ENCODE results near the gene NHLRC4. TPM values are rescaled to one million over a fixed set of nuclear protein-coding genes. Genes with fewer than 3 reads are reported as not detected.
A peak's percentile ranks its signal among the peaks of the same experiment; 100 is the strongest.

Gene NHLRC4
- total and polyA plus RNA-seq, 2 of the 13 experiments (the other 11 are each of a cell fraction or from before 2014, with no cell fraction given): 0.40 to 0.59 TPM

- TF ChIP-seq ZBTB2 (CRISPR knock-in tag; IDR thresholded peaks at IDR 0.05; ENCODE audit: low read depth) (no peak), SYNCRIP (IDR thresholded peaks at IDR 0.05; ENCODE audit: insufficient read depth, low read depth, low read length) (no peak), ZNF674 (CRISPR knock-in tag; IDR thresholded peaks at IDR 0.05; ENCODE audit: low read depth) (no peak), CEBPG (CRISPR knock-in tag; IDR thresholded peaks at IDR 0.05) (peak; percentile 24; the same call in 1 of the 2 replicates), ZNF260 (CRISPR knock-in tag; IDR thresholded peaks at IDR 0.05; ENCODE audit: borderline replicate concordance, low read depth) (no peak), FIP1L1 (IDR thresholded peaks at IDR 0.05; ENCODE audit: borderline replicate concordance, insufficient read depth, low read depth, low read length) (peak; percentile 88; the same call in 1 of the 2 replicates), ZNF414 (CRISPR knock-in tag; IDR thresholded peaks at IDR 0.05) (no peak), MYPOP (CRISPR knock-in tag; IDR thresholded peaks at IDR 0.05) (no peak), TOPORS (CRISPR knock-in tag; IDR thresholded peaks at IDR 0.05) (no peak), ZNF749 (CRISPR knock-in tag; IDR thresholded peaks at IDR 0.05; ENCODE audit: borderline replicate concordance) (no peak), KLF11 (CRISPR knock-in tag; IDR thresholded peaks at IDR 0.05) (no peak), TAF1 (CRISPR knock-in tag; IDR thresholded peaks at IDR 0.05) (peak; percentile 18; the same call in 1 of the 2 replicates), KLF9 (CRISPR knock-in tag; IDR thresholded peaks at IDR 0.05; ENCODE audit: low read depth) (no peak), NR2C2 (CRISPR knock-in tag; IDR thresholded peaks at IDR 0.05; ENCODE audit: borderline replicate concordance) (peak; percentile 70), KDM5A (IDR thresholded peaks at IDR 0.05; ENCODE audit: borderline replicate concordance, low read length) (no peak), HCFC1 (IDR thresholded peaks at IDR 0.05; ENCODE audit: low read depth, low read length) (no peak), ZNF597 (CRISPR knock-in tag; IDR thresholded peaks at IDR 0.05) (no peak), CTCF (CRISPR knock-in tag; IDR thresholded peaks at IDR 0.05) (no peak), MED1 (CRISPR knock-in tag; IDR thresholded peaks at IDR 0.05) (no peak), ZNF788 (CRISPR knock-in tag; IDR thresholded peaks at IDR 0.05; ENCODE audit: borderline replicate concordance) (no peak), SETDB1 (CRISPR knock-in tag; IDR thresholded peaks at IDR 0.05; ENCODE audit: borderline replicate concordance) (no peak), IRF1 (CRISPR knock-in tag; IDR thresholded peaks at IDR 0.05; ENCODE audit: low read depth) (no peak)
Measured at GRCh38 chr16:523097-523741, 43.6 kb upstream of the NHLRC4 start (continued).
